Midbrain (tissue), 1 donor: ENCODE results near the gene ZFP57.

Experiments used
- DNase-seq: peaks from one replicate; lab custom pipeline; 2025; lab: John Stamatoyannopoulos, UW

The ZFP57 gene

GRCh38 chr6:29655658-29656057, 25.3 kb downstream of the ZFP57 start:
- DNase-seq = peak; percentile 31

GRCh38 chr6:29653452-29654038, 27.4 kb downstream of the ZFP57 start:
- DNase-seq = peak; percentile 85

- no peak for DNase-seq
Observed at GRCh38 chr6:29652198-29652584, 28.8 kb downstream of the ZFP57 start.

GRCh38 chr6:29651413-29652197, 29.3 kb downstream of the ZFP57 start:
- peak; percentile 31 for DNase-seq

- peak; percentile 98 for DNase-seq
Observed at GRCh38 chr6:29649701-29650673, 31.0 kb downstream of the ZFP57 start.

GRCh38 chr6:29647927-29648642, 32.9 kb downstream of the ZFP57 start:
- peak; percentile 36 for DNase-seq

GRCh38 chr6:29641430-29642148, 39.4 kb downstream of the ZFP57 start:
- DNase-seq = no peak

GRCh38 chr6:29637247-29637646, 43.7 kb downstream of the ZFP57 start:
- DNase-seq = no peak

GRCh38 chr6:29633534-29633905, 47.4 kb downstream of the ZFP57 start:
- DNase-seq = peak; percentile 28

- peak; percentile 75 for DNase-seq
Observed at GRCh38 chr6:29632789-29633533, 48.0 kb downstream of the ZFP57 start, which contains the start of gene GABBR1. GABBR1 (minus strand) TSS chr6:29633183; CDS start chr6:29632385, 798 bp downstream.

GRCh38 chr6:29631860-29632731, 48.9 kb downstream of the ZFP57 start:
- DNase-seq = peak; percentile 37

- DNase-seq = no peak
Observed at GRCh38 chr6:29631209-29631810, 49.6 kb downstream of the ZFP57 start.

GRCh38 chr6:29630315-29630714, 50.6 kb downstream of the ZFP57 start:
- no peak for DNase-seq

- DNase-seq = no peak
Observed at GRCh38 chr6:29629571-29629970, 51.4 kb downstream of the ZFP57 start.

- DNase-seq = peak; percentile 71
Observed at GRCh38 chr6:29628419-29629281, 52.3 kb downstream of the ZFP57 start.

- peak; percentile 43 for DNase-seq
Observed at GRCh38 chr6:29627755-29628418, 53.1 kb downstream of the ZFP57 start.
